Nasal cavity respiratory epithelium epithelial cell of viscerocranial mucosa (primary cell): ENCODE measurements around the gene EXTL1. TPM values are rescaled to one million over a fixed set of nuclear protein-coding genes. Genes with fewer than 3 reads are reported as not detected.

Experiments
- total RNA-seq: library from RNA; depleted of rRNA; stranded (reverse); fragments of >200 nt; gene quantifications from 2 replicates; pipeline ENCODE4 v1.2.3, GENCODE V29; 2014

Gene EXTL1
- total RNA-seq = under 0.01 TPM in 1 of 2 replicates, not detected in the other

GRCh38 chr1:26021647-26022403, at the start of gene EXTL1:
Gene EXTL1, plus strand, starts transcription at chr1:26021775. Its CDS starts 872 bp downstream, at chr1:26022647.

DNA sequence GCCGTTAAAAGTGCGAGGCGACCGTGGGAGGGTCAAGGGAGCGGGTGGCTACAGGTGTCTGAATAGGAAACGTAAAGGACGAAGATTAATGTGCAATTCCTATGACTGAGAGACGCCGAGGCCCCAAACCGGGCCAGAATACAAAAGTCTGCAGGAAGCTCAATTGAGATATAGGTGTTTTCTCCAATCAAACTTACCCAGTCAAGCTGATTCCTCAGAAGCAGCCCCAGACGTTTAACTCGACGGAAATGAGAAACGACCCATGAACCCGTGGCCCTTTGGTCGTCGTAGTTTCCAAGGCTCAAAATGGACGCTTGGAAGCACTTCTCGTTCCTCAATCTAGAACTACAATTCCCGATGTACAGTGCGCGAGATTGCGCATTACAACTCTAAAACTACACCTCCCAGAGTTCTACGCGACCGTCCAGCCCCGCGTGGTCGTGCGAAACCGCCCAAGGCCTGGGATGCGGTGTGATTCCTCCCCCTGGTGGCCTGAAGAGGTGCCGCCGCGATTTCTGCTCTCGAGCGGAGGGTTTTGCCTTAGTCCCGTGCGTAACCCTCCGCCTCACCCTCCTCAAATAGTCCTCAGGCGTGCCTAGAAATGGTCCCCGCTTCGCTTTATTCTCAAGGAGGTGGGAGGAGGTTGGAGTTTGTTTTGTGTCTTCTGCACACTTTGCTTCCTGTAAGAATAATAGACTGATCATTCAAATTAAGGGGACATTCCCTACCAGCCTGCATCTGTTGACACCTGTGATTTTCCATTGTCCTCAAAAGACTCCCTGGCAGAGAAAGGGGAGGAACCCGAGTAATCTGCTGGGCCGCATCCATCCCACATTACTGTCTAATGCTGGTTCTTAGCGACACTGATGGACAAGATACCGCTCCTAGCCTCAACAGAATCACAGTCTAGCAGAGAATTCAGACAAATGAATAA, 23.5 kb upstream of the EXTL1 start, which contains the start of gene PAFAH2:
TSS of gene PAFAH2 (minus strand) at position 236 of the 934 bp plus-strand sequence. CDS start 7,247 bp downstream, outside the sequence.

GRCh38 chr1:26045722-26046245, 24.2 kb downstream of the EXTL1 start, which contains the start of gene SLC30A2:
Gene SLC30A2, minus strand, starts transcription at chr1:26046118. Its CDS starts 222 bp downstream, at chr1:26045896.

GRCh38 chr1:26067432-26067911, 45.9 kb downstream of the EXTL1 start, which contains the start of gene TRIM63:
Gene TRIM63, minus strand, starts transcription at chr1:26067630. Its CDS starts 136 bp downstream, at chr1:26067494.

Other genes starting within 250 kb of the EXTL1 start
- gene SELENON, start 221.6 kb upstream of the EXTL1 start, total RNA-seq = 6.8 and 38.2 TPM in 2 replicates
- gene MTFR1L, start 201.8 kb upstream of the EXTL1 start, total RNA-seq = 29.4 and 31.2 TPM in 2 replicates
- 1.4 and 4.8 TPM in 2 replicates for gene AUNIP, start 162.3 kb upstream of the EXTL1 start, total RNA-seq
- 13.3 and 16.1 TPM in 2 replicates for gene PAQR7, start 146.1 kb upstream of the EXTL1 start, total RNA-seq
- gene STMN1, start 115.4 kb upstream of the EXTL1 start, total RNA-seq = 24.9 and 44.0 TPM in 2 replicates
- 16.4 and 29.3 TPM in 2 replicates for gene PAFAH2, start 23.7 kb upstream of the EXTL1 start, total RNA-seq
- under 0.01 and 0.07 TPM in 2 replicates for gene SLC30A2, start 24.3 kb downstream of the EXTL1 start, total RNA-seq
- gene TRIM63, start 45.9 kb downstream of the EXTL1 start, total RNA-seq = 0.07 and 0.68 TPM in 2 replicates
- 9.0 and 9.2 TPM in 2 replicates for gene PDIK1L, start 90.0 kb downstream of the EXTL1 start, total RNA-seq
- not detected in 2 replicates for gene FAM110D, start 137.3 kb downstream of the EXTL1 start, total RNA-seq
- not detected in 2 replicates for gene C1orf232, start 147.2 kb downstream of the EXTL1 start, total RNA-seq
- 31.9 and 105 TPM in 2 replicates for gene ZNF593, start 148.1 kb downstream of the EXTL1 start, total RNA-seq
- not detected in 2 replicates for gene ZNF593OS, start 150.1 kb downstream of the EXTL1 start, total RNA-seq
- gene CNKSR1, start 155.7 kb downstream of the EXTL1 start, total RNA-seq = 12.3 and 19.6 TPM in 2 replicates
- gene CATSPER4, start 168.8 kb downstream of the EXTL1 start, total RNA-seq = not detected in 2 replicates
- 14.0 and 16.4 TPM in 2 replicates for gene CEP85, start 212.4 kb downstream of the EXTL1 start, total RNA-seq